H1 (cell line): ENCODE measurements around the gene PSME4. TPM values are rescaled to one million over a fixed set of nuclear protein-coding genes. Genes with fewer than 3 reads are reported as not detected.

Source experiments
- POU5F1 ChIP-seq: IDR thresholded peaks from 2 replicates; pipeline ENCODE4 v1.6.1; 2011; ENCODE audit warnings: low read depth, mild to moderate bottlenecking, low read length, moderate library complexity
- SUZ12 ChIP-seq: fragments of 200-600 bp; sonication (generic); IDR thresholded peaks from 2 replicates; pipeline ENCODE4 v1.6.1; 2012; ENCODE audit warnings: mild to moderate bottlenecking, inconsistent platforms, low read length, moderate library complexity, mixed read lengths
- polyA plus RNA-seq, 7 experiments: library from polyadenylated mRNA; depleted of rRNA in 3 of 7; stranded (reverse) in 5 of 7; unstranded in 2 of 7; fragments of >200 nt in 5 of 7; fragments of 200-250 nt in 2 of 7; gene quantifications; 1 replicate in 5 of 7; 2 replicates in 1 of 7; 4 replicates in 1 of 7; pipeline versions ENCODE4 v1.2.1 to v1.2.3, GENCODE V29; 2011 to 2013; ENCODE audit warnings: missing spikeins in 2 of 7, mixed read lengths in 2 of 7
- total RNA-seq: library from RNA; stranded (reverse); fragmentation: NEBNext Ultra II Directional; extraction: Animal tissue kit (Norgen Biotek cat#: 25700); gene quantifications from 2 replicates; pipeline ENCODE4 v1.2.1, GENCODE V29; 2021
- TF ChIP-seq, protein P1 (sequence below): fragments of 300-600 bp; sonication (generic); IDR thresholded peaks from 2 replicates; pipeline ENCODE4 v1.7.1; 2012; ENCODE audit warnings: low read length, moderate library complexity, mild to moderate bottlenecking, inconsistent platforms; ENCODE audit not compliant: insufficient replicate concordance

The PSME4 gene
- total and polyA plus RNA-seq, 2 of the 8 experiments (the other 6 are each of a cell fraction or from before 2014, with no cell fraction given): 42.2 to 116 TPM

DNA sequence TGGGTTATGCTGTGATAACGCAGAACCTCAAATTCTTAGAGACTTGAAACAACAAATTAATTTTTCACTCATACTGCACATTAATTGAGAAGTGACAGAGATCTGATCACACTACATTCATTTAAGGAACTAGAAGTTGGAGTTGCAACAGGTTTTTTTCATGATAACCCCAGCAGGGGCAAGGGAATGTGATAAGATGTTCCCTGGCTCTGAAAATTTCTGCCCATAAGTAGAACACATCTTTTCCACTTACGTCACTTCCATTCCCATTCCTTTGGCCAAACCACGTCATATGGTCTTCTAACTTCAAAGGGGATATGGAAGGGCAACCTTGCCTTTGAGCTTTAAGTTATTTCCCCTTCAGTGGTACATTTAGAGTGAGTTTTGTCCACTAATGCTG is 29.7 kb upstream of the PSME4 start (continued):
- TF ChIP-seq, protein P1, sequence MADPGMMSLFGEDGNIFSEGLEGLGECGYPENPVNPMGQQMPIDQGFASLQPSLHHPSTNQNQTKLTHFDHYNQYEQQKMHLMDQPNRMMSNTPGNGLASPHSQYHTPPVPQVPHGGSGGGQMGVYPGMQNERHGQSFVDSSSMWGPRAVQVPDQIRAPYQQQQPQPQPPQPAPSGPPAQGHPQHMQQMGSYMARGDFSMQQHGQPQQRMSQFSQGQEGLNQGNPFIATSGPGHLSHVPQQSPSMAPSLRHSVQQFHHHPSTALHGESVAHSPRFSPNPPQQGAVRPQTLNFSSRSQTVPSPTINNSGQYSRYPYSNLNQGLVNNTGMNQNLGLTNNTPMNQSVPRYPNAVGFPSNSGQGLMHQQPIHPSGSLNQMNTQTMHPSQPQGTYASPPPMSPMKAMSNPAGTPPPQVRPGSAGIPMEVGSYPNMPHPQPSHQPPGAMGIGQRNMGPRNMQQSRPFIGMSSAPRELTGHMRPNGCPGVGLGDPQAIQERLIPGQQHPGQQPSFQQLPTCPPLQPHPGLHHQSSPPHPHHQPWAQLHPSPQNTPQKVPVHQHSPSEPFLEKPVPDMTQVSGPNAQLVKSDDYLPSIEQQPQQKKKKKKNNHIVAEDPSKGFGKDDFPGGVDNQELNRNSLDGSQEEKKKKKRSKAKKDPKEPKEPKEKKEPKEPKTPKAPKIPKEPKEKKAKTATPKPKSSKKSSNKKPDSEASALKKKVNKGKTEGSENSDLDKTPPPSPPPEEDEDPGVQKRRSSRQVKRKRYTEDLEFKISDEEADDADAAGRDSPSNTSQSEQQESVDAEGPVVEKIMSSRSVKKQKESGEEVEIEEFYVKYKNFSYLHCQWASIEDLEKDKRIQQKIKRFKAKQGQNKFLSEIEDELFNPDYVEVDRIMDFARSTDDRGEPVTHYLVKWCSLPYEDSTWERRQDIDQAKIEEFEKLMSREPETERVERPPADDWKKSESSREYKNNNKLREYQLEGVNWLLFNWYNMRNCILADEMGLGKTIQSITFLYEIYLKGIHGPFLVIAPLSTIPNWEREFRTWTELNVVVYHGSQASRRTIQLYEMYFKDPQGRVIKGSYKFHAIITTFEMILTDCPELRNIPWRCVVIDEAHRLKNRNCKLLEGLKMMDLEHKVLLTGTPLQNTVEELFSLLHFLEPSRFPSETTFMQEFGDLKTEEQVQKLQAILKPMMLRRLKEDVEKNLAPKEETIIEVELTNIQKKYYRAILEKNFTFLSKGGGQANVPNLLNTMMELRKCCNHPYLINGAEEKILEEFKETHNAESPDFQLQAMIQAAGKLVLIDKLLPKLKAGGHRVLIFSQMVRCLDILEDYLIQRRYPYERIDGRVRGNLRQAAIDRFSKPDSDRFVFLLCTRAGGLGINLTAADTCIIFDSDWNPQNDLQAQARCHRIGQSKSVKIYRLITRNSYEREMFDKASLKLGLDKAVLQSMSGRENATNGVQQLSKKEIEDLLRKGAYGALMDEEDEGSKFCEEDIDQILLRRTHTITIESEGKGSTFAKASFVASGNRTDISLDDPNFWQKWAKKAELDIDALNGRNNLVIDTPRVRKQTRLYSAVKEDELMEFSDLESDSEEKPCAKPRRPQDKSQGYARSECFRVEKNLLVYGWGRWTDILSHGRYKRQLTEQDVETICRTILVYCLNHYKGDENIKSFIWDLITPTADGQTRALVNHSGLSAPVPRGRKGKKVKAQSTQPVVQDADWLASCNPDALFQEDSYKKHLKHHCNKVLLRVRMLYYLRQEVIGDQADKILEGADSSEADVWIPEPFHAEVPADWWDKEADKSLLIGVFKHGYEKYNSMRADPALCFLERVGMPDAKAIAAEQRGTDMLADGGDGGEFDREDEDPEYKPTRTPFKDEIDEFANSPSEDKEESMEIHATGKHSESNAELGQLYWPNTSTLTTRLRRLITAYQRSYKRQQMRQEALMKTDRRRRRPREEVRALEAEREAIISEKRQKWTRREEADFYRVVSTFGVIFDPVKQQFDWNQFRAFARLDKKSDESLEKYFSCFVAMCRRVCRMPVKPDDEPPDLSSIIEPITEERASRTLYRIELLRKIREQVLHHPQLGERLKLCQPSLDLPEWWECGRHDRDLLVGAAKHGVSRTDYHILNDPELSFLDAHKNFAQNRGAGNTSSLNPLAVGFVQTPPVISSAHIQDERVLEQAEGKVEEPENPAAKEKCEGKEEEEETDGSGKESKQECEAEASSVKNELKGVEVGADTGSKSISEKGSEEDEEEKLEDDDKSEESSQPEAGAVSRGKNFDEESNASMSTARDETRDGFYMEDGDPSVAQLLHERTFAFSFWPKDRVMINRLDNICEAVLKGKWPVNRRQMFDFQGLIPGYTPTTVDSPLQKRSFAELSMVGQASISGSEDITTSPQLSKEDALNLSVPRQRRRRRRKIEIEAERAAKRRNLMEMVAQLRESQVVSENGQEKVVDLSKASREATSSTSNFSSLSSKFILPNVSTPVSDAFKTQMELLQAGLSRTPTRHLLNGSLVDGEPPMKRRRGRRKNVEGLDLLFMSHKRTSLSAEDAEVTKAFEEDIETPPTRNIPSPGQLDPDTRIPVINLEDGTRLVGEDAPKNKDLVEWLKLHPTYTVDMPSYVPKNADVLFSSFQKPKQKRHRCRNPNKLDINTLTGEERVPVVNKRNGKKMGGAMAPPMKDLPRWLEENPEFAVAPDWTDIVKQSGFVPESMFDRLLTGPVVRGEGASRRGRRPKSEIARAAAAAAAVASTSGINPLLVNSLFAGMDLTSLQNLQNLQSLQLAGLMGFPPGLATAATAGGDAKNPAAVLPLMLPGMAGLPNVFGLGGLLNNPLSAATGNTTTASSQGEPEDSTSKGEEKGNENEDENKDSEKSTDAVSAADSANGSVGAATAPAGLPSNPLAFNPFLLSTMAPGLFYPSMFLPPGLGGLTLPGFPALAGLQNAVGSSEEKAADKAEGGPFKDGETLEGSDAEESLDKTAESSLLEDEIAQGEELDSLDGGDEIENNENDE: no peak
- no peak for TF ChIP-seq POU5F1
- TF ChIP-seq SUZ12: no peak
